Liver (tissue), 3 donors: ENCODE data around the gene ELAVL2.

Experiments used
- EGR1 ChIP-seq, 2 donors: IDR thresholded peaks; 2 replicates each; pipeline ENCODE4 v1.6.1; 2016 to 2018; ENCODE audit warnings: antibody characterized with exemption in 2 of 2, low read depth in 2 of 2
- FOXA1 ChIP-seq: IDR thresholded peaks from 2 replicates; pipeline ENCODE4 v1.6.1; 2016; ENCODE audit warnings: antibody characterized with exemption
- GABPA ChIP-seq, 2 donors: IDR thresholded peaks in 1 of 2; conservative IDR thresholded peaks in 1 of 2; 2 replicates each; pipeline ENCODE4 v1.6.1; 2016; ENCODE audit warnings: antibody characterized with exemption in 2 of 2, mild to moderate bottlenecking in 1 of 2, moderate library complexity in 1 of 2
- RAD21 ChIP-seq, 2 donors: IDR thresholded peaks; 2 replicates each; pipeline ENCODE4 v1.6.1; 2016; ENCODE audit warnings: antibody characterized with exemption in 2 of 2, mild to moderate bottlenecking in 2 of 2
- RXRA ChIP-seq, 2 donors: IDR thresholded peaks; 2 replicates each; pipeline ENCODE4 v1.6.1; 2017 to 2018; ENCODE audit warnings: antibody characterized with exemption in 2 of 2, mild to moderate bottlenecking in 1 of 2
- SP1 ChIP-seq: IDR thresholded peaks from 2 replicates; pipeline ENCODE4 v1.6.1; 2018; ENCODE audit warnings: antibody characterized with exemption, mild to moderate bottlenecking
- TF ChIP-seq, protein P1 (sequence below): fragments of 150-350 bp; IDR thresholded peaks from 2 replicates; pipeline ENCODE4 v1.5.1; 2017; ENCODE audit warnings: improper control_type of control experiment, low read depth, low read length; ENCODE audit not compliant: missing input control
- TF ChIP-seq, protein P2 (sequence below): IDR thresholded peaks from 2 replicates; pipeline ENCODE4 v1.6.1; 2016; ENCODE audit warnings: antibody characterized with exemption, mild to moderate bottlenecking
- donor health status: healthy.
- donor health status: healthy.

DNA sequence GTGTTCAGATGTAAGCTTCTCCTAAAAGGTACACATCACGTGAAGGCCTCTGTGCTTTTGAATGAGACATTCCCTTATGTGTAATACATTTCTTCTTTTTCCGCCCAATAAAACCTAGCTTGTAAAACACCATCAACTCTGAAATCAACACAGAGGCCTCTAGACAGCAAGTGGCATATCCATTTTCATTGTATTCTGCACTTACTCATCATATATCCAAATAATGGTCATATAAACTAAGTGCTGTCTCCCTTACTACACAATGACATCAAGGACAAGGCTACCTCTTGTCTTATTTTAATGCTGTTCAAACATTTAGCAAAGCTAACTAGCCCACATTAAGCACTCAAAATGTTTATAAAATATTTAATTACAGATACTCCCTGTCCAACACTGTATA is 108.5 kb downstream of the ELAVL2 start:
- TF ChIP-seq RAD21 (IDR thresholded peaks at IDR 0.05), result no peak
- TF ChIP-seq EGR1 (IDR thresholded peaks at IDR 0.05; ENCODE audit: low read depth in 2 of 2), result no peak
- TF ChIP-seq, protein P1, sequence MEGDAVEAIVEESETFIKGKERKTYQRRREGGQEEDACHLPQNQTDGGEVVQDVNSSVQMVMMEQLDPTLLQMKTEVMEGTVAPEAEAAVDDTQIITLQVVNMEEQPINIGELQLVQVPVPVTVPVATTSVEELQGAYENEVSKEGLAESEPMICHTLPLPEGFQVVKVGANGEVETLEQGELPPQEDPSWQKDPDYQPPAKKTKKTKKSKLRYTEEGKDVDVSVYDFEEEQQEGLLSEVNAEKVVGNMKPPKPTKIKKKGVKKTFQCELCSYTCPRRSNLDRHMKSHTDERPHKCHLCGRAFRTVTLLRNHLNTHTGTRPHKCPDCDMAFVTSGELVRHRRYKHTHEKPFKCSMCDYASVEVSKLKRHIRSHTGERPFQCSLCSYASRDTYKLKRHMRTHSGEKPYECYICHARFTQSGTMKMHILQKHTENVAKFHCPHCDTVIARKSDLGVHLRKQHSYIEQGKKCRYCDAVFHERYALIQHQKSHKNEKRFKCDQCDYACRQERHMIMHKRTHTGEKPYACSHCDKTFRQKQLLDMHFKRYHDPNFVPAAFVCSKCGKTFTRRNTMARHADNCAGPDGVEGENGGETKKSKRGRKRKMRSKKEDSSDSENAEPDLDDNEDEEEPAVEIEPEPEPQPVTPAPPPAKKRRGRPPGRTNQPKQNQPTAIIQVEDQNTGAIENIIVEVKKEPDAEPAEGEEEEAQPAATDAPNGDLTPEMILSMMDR, result no peak
- TF ChIP-seq, protein P2, sequence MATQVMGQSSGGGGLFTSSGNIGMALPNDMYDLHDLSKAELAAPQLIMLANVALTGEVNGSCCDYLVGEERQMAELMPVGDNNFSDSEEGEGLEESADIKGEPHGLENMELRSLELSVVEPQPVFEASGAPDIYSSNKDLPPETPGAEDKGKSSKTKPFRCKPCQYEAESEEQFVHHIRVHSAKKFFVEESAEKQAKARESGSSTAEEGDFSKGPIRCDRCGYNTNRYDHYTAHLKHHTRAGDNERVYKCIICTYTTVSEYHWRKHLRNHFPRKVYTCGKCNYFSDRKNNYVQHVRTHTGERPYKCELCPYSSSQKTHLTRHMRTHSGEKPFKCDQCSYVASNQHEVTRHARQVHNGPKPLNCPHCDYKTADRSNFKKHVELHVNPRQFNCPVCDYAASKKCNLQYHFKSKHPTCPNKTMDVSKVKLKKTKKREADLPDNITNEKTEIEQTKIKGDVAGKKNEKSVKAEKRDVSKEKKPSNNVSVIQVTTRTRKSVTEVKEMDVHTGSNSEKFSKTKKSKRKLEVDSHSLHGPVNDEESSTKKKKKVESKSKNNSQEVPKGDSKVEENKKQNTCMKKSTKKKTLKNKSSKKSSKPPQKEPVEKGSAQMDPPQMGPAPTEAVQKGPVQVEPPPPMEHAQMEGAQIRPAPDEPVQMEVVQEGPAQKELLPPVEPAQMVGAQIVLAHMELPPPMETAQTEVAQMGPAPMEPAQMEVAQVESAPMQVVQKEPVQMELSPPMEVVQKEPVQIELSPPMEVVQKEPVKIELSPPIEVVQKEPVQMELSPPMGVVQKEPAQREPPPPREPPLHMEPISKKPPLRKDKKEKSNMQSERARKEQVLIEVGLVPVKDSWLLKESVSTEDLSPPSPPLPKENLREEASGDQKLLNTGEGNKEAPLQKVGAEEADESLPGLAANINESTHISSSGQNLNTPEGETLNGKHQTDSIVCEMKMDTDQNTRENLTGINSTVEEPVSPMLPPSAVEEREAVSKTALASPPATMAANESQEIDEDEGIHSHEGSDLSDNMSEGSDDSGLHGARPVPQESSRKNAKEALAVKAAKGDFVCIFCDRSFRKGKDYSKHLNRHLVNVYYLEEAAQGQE, result no peak
- no peak for TF ChIP-seq GABPA (IDR thresholded peaks at IDR 0.05 in 1 of 2, conservative IDR thresholded peaks at IDR 0.05 in 1 of 2)
- no peak for TF ChIP-seq SP1
- no peak for TF ChIP-seq RXRA (IDR thresholded peaks at IDR 0.05)
- no peak for TF ChIP-seq FOXA1
